Gastroesophageal sphincter (tissue), 3 donors: ENCODE measurements around the gene LYRM4.

Experiments
- POLR2A ChIP-seq, 2 donors: fragments of 450-650 bp; IDR thresholded peaks; one replicate each; pipeline ENCODE4 v1.6.1; 2017; ENCODE audit warnings: antibody characterized with exemption in 2 of 2, mild to moderate bottlenecking in 2 of 2, moderate library complexity in 1 of 2
- POLR2AphosphoS5 ChIP-seq: sonication (generic); formaldehyde crosslinking; IDR thresholded peaks from one replicate; pipeline ENCODE4 v1.6.1; 2017; ENCODE audit warnings: antibody characterized with exemption
- TF ChIP-seq, protein P1 (sequence below), 4 experiments: fragments of 200-600 bp in 2 of 4; fragments of 450-650 bp in 2 of 4; sonication (generic) in 1 of 4; IDR thresholded peaks; one replicate each; pipeline ENCODE4 v1.5.1; 2017 to 2019; ENCODE audit warnings: antibody characterized with exemption in 4 of 4, mild to moderate bottlenecking in 2 of 4, moderate library complexity in 2 of 4

GRCh38 chr6:5220443-5220842 is 40.3 kb downstream of the LYRM4 start:
- TF ChIP-seq, protein P1, sequence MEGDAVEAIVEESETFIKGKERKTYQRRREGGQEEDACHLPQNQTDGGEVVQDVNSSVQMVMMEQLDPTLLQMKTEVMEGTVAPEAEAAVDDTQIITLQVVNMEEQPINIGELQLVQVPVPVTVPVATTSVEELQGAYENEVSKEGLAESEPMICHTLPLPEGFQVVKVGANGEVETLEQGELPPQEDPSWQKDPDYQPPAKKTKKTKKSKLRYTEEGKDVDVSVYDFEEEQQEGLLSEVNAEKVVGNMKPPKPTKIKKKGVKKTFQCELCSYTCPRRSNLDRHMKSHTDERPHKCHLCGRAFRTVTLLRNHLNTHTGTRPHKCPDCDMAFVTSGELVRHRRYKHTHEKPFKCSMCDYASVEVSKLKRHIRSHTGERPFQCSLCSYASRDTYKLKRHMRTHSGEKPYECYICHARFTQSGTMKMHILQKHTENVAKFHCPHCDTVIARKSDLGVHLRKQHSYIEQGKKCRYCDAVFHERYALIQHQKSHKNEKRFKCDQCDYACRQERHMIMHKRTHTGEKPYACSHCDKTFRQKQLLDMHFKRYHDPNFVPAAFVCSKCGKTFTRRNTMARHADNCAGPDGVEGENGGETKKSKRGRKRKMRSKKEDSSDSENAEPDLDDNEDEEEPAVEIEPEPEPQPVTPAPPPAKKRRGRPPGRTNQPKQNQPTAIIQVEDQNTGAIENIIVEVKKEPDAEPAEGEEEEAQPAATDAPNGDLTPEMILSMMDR (IDR thresholded peaks at IDR 0.05): no peak
- TF ChIP-seq POLR2A (IDR thresholded peaks at IDR 0.05) (no peak), POLR2AphosphoS5 (no peak)
